Measurements from ENCODE around the gene TMEM165. TPM values are rescaled to one million over a fixed set of nuclear protein-coding genes. Genes with fewer than 3 reads are reported as not detected.

Gene TMEM165
- polyA plus RNA-seq, 1 donor (not counting 4 experiments of a cell fraction or from before 2014, with no cell fraction given), result 132 TPM

GRCh38 chr4:55380576-55380975 is 15.2 kb upstream of the TMEM165 start:
- H3K27ac ChIP-seq (ENCODE audit: control insufficient read depth, insufficient read depth, low read length), result no peak overlapping the region
- no peak overlapping the region for H2AFZ ChIP-seq (ENCODE audit: control insufficient read depth, low read length)
- no peaks in the 10 kb centered on the region for H3K27me3 ChIP-seq (ENCODE audit: control insufficient read depth, extremely low read depth, insufficient read depth, low read length)
- DNase-seq (ENCODE audit: low read depth, low spot score), result no peak
- dilution Hi-C loops (cut with MboI; ENCODE audit: extremely low pct_ligation_motif_present, low sequenced_read_pairs), result no loop called here
- H3K4me1 ChIP-seq (ENCODE audit: control insufficient read depth, extremely low read depth, insufficient read depth, low read length), result peaks cover 14% of the 10 kb centered on the region
- no peak overlapping the region for H3K9ac ChIP-seq (ENCODE audit: control insufficient read depth, extremely low read depth, insufficient read depth, low read length)
- TF ChIP-seq CTCF (optimal IDR thresholded peaks at IDR 0.05 in 1 of 3, IDR thresholded peaks at IDR 0.05 in 1 of 3, conservative IDR thresholded peaks at IDR 0.05 in 1 of 3; ENCODE audit: extremely low read depth in 1 of 3, insufficient read depth in 2 of 3, low read length in 3 of 3), result no peak
- TF ChIP-seq EZH2 (IDR thresholded peaks at IDR 0.05; ENCODE audit: low read length), result no peak
- no peaks in the 10 kb centered on the region for H3K36me3 ChIP-seq (ENCODE audit: control insufficient read depth in 2 of 2, extremely low read depth in 1 of 2, insufficient read depth in 2 of 2, low read length in 2 of 2)
- H4K20me1 ChIP-seq (ENCODE audit: control insufficient read depth, extremely low read depth, insufficient read depth, low read length), result no peaks in the 10 kb centered on the region
- H3K4me2 ChIP-seq (ENCODE audit: control insufficient read depth, extremely low read depth, insufficient read depth, low read depth, low read length), result no peak overlapping the region
- H3K9me3 ChIP-seq (ENCODE audit: control insufficient read depth, low read depth, low read length), result no peaks in the 10 kb centered on the region
- no peaks in the 10 kb centered on the region for H3K9me1 ChIP-seq (ENCODE audit: control insufficient read depth, extremely low read depth, insufficient read depth, low read length)
- no peak overlapping the region for H3K4me3 ChIP-seq (ENCODE audit: control insufficient read depth in 2 of 3, extremely low read depth in 1 of 3, insufficient read depth in 2 of 3, low read depth in 1 of 3, low read length in 3 of 3)
- no peak for FAIRE-seq
- no peaks in the 10 kb centered on the region for H3K79me2 ChIP-seq (ENCODE audit: control insufficient read depth, insufficient read depth, low read length)

- Histone ChIP-seq H3K4me2 (ENCODE audit: control insufficient read depth, extremely low read depth, insufficient read depth, low read depth, low read length) (no peak overlapping the region), H4K20me1 (ENCODE audit: control insufficient read depth, extremely low read depth, insufficient read depth, low read length) (no peaks in the 10 kb centered on the region), H3K27ac (ENCODE audit: control insufficient read depth, insufficient read depth, low read length) (no peak overlapping the region), H3K36me3 (ENCODE audit: control insufficient read depth in 2 of 2, extremely low read depth in 1 of 2, insufficient read depth in 2 of 2, low read length in 2 of 2) (no peaks in the 10 kb centered on the region), H3K4me3 (ENCODE audit: control insufficient read depth in 2 of 3, extremely low read depth in 1 of 3, insufficient read depth in 2 of 3, low read depth in 1 of 3, low read length in 3 of 3) (no peak overlapping the region), H3K27me3 (ENCODE audit: control insufficient read depth, extremely low read depth, insufficient read depth, low read length) (no peaks in the 10 kb centered on the region), H3K79me2 (ENCODE audit: control insufficient read depth, insufficient read depth, low read length) (no peaks in the 10 kb centered on the region), H2AFZ (ENCODE audit: control insufficient read depth, low read length) (no peak overlapping the region), H3K4me1 (ENCODE audit: control insufficient read depth, extremely low read depth, insufficient read depth, low read length) (peaks cover 14% of the 10 kb centered on the region), H3K9me1 (ENCODE audit: control insufficient read depth, extremely low read depth, insufficient read depth, low read length) (no peaks in the 10 kb centered on the region), H3K9me3 (ENCODE audit: control insufficient read depth, low read depth, low read length) (no peaks in the 10 kb centered on the region), H3K9ac (ENCODE audit: control insufficient read depth, extremely low read depth, insufficient read depth, low read length) (no peak overlapping the region)
- no peak for FAIRE-seq
- dilution Hi-C loops (cut with MboI; ENCODE audit: extremely low pct_ligation_motif_present, low sequenced_read_pairs), result no loop called here
- DNase-seq (ENCODE audit: low read depth, low spot score), result no peak
- TF ChIP-seq CTCF (optimal IDR thresholded peaks at IDR 0.05 in 1 of 3, IDR thresholded peaks at IDR 0.05 in 1 of 3, conservative IDR thresholded peaks at IDR 0.05 in 1 of 3; ENCODE audit: extremely low read depth in 1 of 3, insufficient read depth in 2 of 3, low read length in 3 of 3), result no peak
- no peak for TF ChIP-seq EZH2 (IDR thresholded peaks at IDR 0.05; ENCODE audit: low read length)
Measured at GRCh38 chr4:55381502-55381901, 14.3 kb upstream of the TMEM165 start.

All from keratinocyte (primary cell).